ENCODE measurements around the gene SELENOT. TPM values are rescaled to one million over a fixed set of nuclear protein-coding genes. Genes with fewer than 3 reads are reported as not detected.

The SELENOT gene
- total RNA-seq, 1 experiment from 2014 or later, result 73.8 TPM

GRCh38 chr3:150611666-150612065 lies 8.5 kb downstream of the SELENOT start:
- Histone ChIP-seq H2BK15ac (ENCODE audit: low read depth, low read length) (no peak overlapping the region), H3T11ph (ENCODE audit: low read length) (no peak overlapping the region), H3K4ac (ENCODE audit: low read depth, low read length) (no peak overlapping the region), H2AK5ac (ENCODE audit: insufficient read length, low read length) (no peak overlapping the region), H2BK5ac (ENCODE audit: insufficient read length, low read length) (no peak overlapping the region), H2BK12ac (ENCODE audit: insufficient read length, low read depth, low read length) (no peak overlapping the region), H2BK20ac (ENCODE audit: low read depth, low read length, poor library complexity, severe bottlenecking) (no peak overlapping the region), H4K8ac (replicated peaks; ENCODE audit: insufficient read length, low read depth, low read length) (no peak overlapping the region), H4K5ac (ENCODE audit: insufficient read length, low read depth, low read length) (no peak overlapping the region), H4K20me1 (ENCODE audit: control insufficient read depth, insufficient read depth, insufficient read length) (no peaks in the 10 kb centered on the region), H3K18ac (ENCODE audit: insufficient read length, low read depth, low read length) (no peak overlapping the region), H3K4me1 (ENCODE audit: insufficient read depth, low read length) (peaks cover 5% of the 10 kb centered on the region; the same call in 1 of the 2 replicates), H3K27ac (ENCODE audit: insufficient read length, low read depth, low read length) (no peak overlapping the region), H3K23me2 (ENCODE audit: insufficient read length, low read depth, low read length, poor library complexity, severe bottlenecking) (no peaks in the 10 kb centered on the region), H3K9me3 (ENCODE audit: control insufficient read depth, low read depth, low read length) (no peaks in the 10 kb centered on the region), H3K14ac (ENCODE audit: insufficient read depth, low read length) (no peak overlapping the region), H2BK120ac (ENCODE audit: low read depth, low read length, poor library complexity, severe bottlenecking) (no peak overlapping the region), H3K79me1 (ENCODE audit: insufficient read depth, low read depth, low read length, poor library complexity, severe bottlenecking) (no peaks in the 10 kb centered on the region), H3K4me2 (ENCODE audit: insufficient read depth, insufficient read length, low read length) (no peak overlapping the region), H3K23ac (ENCODE audit: insufficient read length, low read depth, low read length) (no peak overlapping the region), H3K27me3 (ENCODE audit: insufficient read depth, low read length) (no peaks in the 10 kb centered on the region), H2AFZ (ENCODE audit: low read length) (no peak overlapping the region), H3K79me2 (ENCODE audit: insufficient read depth, low read length) (peaks cover 24% of the 10 kb centered on the region), H4K91ac (ENCODE audit: insufficient read length, low read depth, low read length) (no peak overlapping the region), H3K9ac (ENCODE audit: extremely low read depth, insufficient read length, low read length) (no peak overlapping the region), H3K56ac (ENCODE audit: insufficient read length, low read depth, low read length) (no peak overlapping the region)
- no peak overlapping the region for H3K27ac Mint-ChIP-seq
- H3K9me3 Mint-ChIP-seq, result peaks cover 4 to 11% of the 10 kb centered on the region in 2 experiments
- no peak for DNase-seq
- no CpG with 5 or more reads among the region's 34 CpGs for WGBS (ENCODE audit: extremely low coverage, insufficient read length, low lambda C conversion rate)
- no peak for TF ChIP-seq CTCF (conservative IDR thresholded peaks at IDR 0.05)
- peaks cover 32 to 44% (median 38%) of the 10 kb centered on the region in 3 experiments for H3K36me3 Mint-ChIP-seq (ENCODE audit: insufficient read depth in 1 of 3, low read depth in 3 of 3)
- peaks cover 17 to 28% of the 10 kb centered on the region in 2 experiments for H3K4me1 Mint-ChIP-seq
- no peak overlapping the region for H3K4me3 Mint-ChIP-seq
- H3K27me3 Mint-ChIP-seq (ENCODE audit: low read depth), result no peaks in the 10 kb centered on the region

All from H9 (cell line).